GM23338 (cell line): Measurements from ENCODE around the gene MALRD1. TPM values are rescaled to one million over a fixed set of nuclear protein-coding genes. Genes with fewer than 3 reads are reported as not detected.

Experiments used
- ATAC-seq: fragments of 200-7000 bp; cut with Tn5 transposase; 3 replicates; pipeline ENCODE4 v1.9.1; 2020
- DNase-seq: peaks from one replicate; pipeline ENCODE4 v3.0.0-alpha.2; 2015; ENCODE audit warnings: low spot score
- H2AFZ ChIP-seq: fragments of 200-600 bp; sonication (generic); 2 replicates; pipeline ENCODE4 v1.8.0; 2016; ENCODE audit warnings: antibody characterized with exemption, mild to moderate bottlenecking, moderate library complexity
- H3F3A ChIP-seq: fragments of 200-600 bp; sonication (generic); replicated peaks from 2 replicates; pipeline ENCODE4 v1.8.0; 2017; ENCODE audit warnings: antibody characterized with exemption, mixed run types, low read depth
- H3K27ac ChIP-seq: fragments of 200-600 bp; sonication (generic); 2 replicates; pipeline ENCODE4 v1.6.1; 2016; ENCODE audit warnings: low read depth
- H3K27me3 ChIP-seq: fragments of 200-600 bp; sonication (generic); 2 replicates; pipeline ENCODE4 v1.8.0; 2016; ENCODE audit warnings: mild to moderate bottlenecking, mixed run types, moderate library complexity; ENCODE audit not compliant: insufficient read depth
- H3K36me3 ChIP-seq: fragments of 200-600 bp; sonication (generic); 2 replicates; pipeline ENCODE4 v1.8.0; 2016; ENCODE audit warnings: mild to moderate bottlenecking; ENCODE audit not compliant: insufficient read depth
- H3K4me1 ChIP-seq: fragments of 200-600 bp; sonication (generic); 2 replicates; pipeline ENCODE4 v1.8.0; 2016; ENCODE audit warnings: mild to moderate bottlenecking, moderate library complexity; ENCODE audit not compliant: insufficient read depth
- H3K4me2 ChIP-seq: fragments of 200-600 bp; sonication (generic); 2 replicates; pipeline ENCODE4 v1.7.1; 2017; ENCODE audit warnings: mixed run types
- H3K4me3 ChIP-seq: fragments of 200-600 bp; sonication (generic); 2 replicates; pipeline ENCODE4 v1.6.1; 2016; ENCODE audit warnings: mixed run types
- H3K79me2 ChIP-seq: fragments of 200-600 bp; sonication (generic); replicated peaks from 2 replicates; pipeline ENCODE4 v1.8.0; 2017; ENCODE audit warnings: mild to moderate bottlenecking; ENCODE audit not compliant: insufficient read depth
- H3K9me2 ChIP-seq: fragments of 200-600 bp; sonication (generic); 2 replicates; pipeline ENCODE4 v1.8.0; 2017; ENCODE audit not compliant: insufficient read depth
- H4K20me1 ChIP-seq: fragments of 200-600 bp; sonication (generic); replicated peaks from 2 replicates; pipeline ENCODE4 v1.8.0; 2017; ENCODE audit warnings: mild to moderate bottlenecking; ENCODE audit not compliant: insufficient read depth
- H3K27ac Mint-ChIP-seq: 2 replicates; pipeline ENCODE4 v1.8.0; 2020; ENCODE audit warnings: inconsistent platforms, mild to moderate bottlenecking, moderate library complexity, mixed read lengths
- H3K27me3 Mint-ChIP-seq: 3 replicates; pipeline ENCODE4 v1.8.0; 2022; ENCODE audit warnings: low read depth, mild to moderate bottlenecking, moderate library complexity, mixed read lengths, inconsistent platforms; ENCODE audit not compliant: insufficient read depth, poor library complexity
- H3K36me3 Mint-ChIP-seq: 3 replicates; pipeline ENCODE4 v1.8.0; 2021; ENCODE audit warnings: low read depth, mild to moderate bottlenecking, inconsistent platforms, moderate library complexity, mixed read lengths
- H3K4me1 Mint-ChIP-seq: 3 replicates; pipeline ENCODE4 v1.8.0; 2020; ENCODE audit warnings: mild to moderate bottlenecking, inconsistent platforms, mixed read lengths
- H3K4me3 Mint-ChIP-seq: 3 replicates; pipeline ENCODE4 v1.8.0; 2021; ENCODE audit warnings: moderate library complexity, mild to moderate bottlenecking, inconsistent platforms, mixed read lengths
- H3K9me3 Mint-ChIP-seq: 3 replicates; pipeline ENCODE4 v1.8.0; 2020; ENCODE audit warnings: moderate library complexity, mild to moderate bottlenecking, inconsistent platforms, mixed read lengths
- CREB1 ChIP-seq: fragments of 250-450 bp; sonication (Bioruptor Pico); IDR thresholded peaks from 2 replicates; pipeline ENCODE4 v1.5.0; 2020; ENCODE audit warnings: low read depth, mild to moderate bottlenecking, moderate library complexity
- CTCF ChIP-seq, 2 experiments: fragments of 200-600 bp in 1 of 2; sonication (generic) in 1 of 2; conservative IDR thresholded peaks; 2 replicates each; pipeline versions ENCODE4 v1.5.1 to v1.6.1; 2016 to 2017; ENCODE audit warnings: antibody characterized with exemption in 2 of 2, low read depth in 2 of 2, mild to moderate bottlenecking in 2 of 2, moderate library complexity in 1 of 2
- EZH2 ChIP-seq: fragments of 200-600 bp; sonication (generic); IDR thresholded peaks from one replicate; pipeline ENCODE4 v1.8.0; 2017; ENCODE audit warnings: antibody characterized with exemption, mild to moderate bottlenecking, low read depth; ENCODE audit not compliant: unreplicated experiment
- JUNB ChIP-seq: IDR thresholded peaks from one replicate; pipeline ENCODE4 v1.6.1; 2016; ENCODE audit warnings: antibody characterized with exemption; ENCODE audit not compliant: unreplicated experiment
- NANOG ChIP-seq: IDR thresholded peaks from 2 replicates; pipeline ENCODE4 v1.6.1; 2016; ENCODE audit warnings: antibody characterized with exemption, borderline replicate concordance
- REST ChIP-seq: IDR thresholded peaks from one replicate; pipeline ENCODE4 v1.6.1; 2018; ENCODE audit warnings: antibody characterized with exemption; ENCODE audit not compliant: unreplicated experiment
- STAT1 ChIP-seq: IDR thresholded peaks from one replicate; pipeline ENCODE4 v1.6.1; 2016; ENCODE audit warnings: antibody characterized with exemption; ENCODE audit not compliant: unreplicated experiment
- ZNF114 ChIP-seq: fragments of 250-450 bp; sonication (Bioruptor Pico); IDR thresholded peaks from 2 replicates; pipeline ENCODE4 v1.5.0; 2020; ENCODE audit warnings: mild to moderate bottlenecking, moderate library complexity
- ZNF331 ChIP-seq: fragments of 250-450 bp; sonication (Bioruptor Pico); IDR thresholded peaks from 2 replicates; pipeline ENCODE4 v1.5.0; 2020; ENCODE audit warnings: low read depth, mild to moderate bottlenecking, moderate library complexity
- polyA plus RNA-seq: library from polyadenylated mRNA; unstranded; fragments of >200 nt; fragmentation: Nextera tagmentation; extraction: Ambion mirVana; gene quantifications from 2 replicates; pipeline ENCODE4 v1.2.1, GENCODE V29; 2016
- total RNA-seq: library from RNA; depleted of rRNA; stranded (reverse); fragments of >200 nt; shearing (Covaris generic); gene quantifications from 2 replicates; pipeline ENCODE4 v1.2.3, GENCODE V29; 2014

Gene MALRD1
- total and polyA plus RNA-seq, 2 experiments from 2014 or later, result 0.42 to 1.9 TPM

- TF ChIP-seq ZNF331 (CRISPR knock-in tag) (no peak), ZNF114 (CRISPR knock-in tag) (no peak), CTCF (conservative IDR thresholded peaks at IDR 0.05; ENCODE audit: low read depth in 2 of 2) (no peak), REST (no peak), STAT1 (no peak), CREB1 (CRISPR knock-in tag) (no peak), EZH2 (no peak), JUNB (no peak)
Measured at GRCh38 chr10:19164461-19164860, 115.9 kb downstream of the MALRD1 start (continued).

- Histone ChIP-seq H3F3A (no peaks in the 10 kb centered on the region), H3K4me3 (no peak overlapping the region), H4K20me1 (no peaks in the 10 kb centered on the region), H3K27ac (no peak overlapping the region), H3K36me3 (no peaks in the 10 kb centered on the region), H3K4me2 (no peak overlapping the region), H3K27me3 (no peaks in the 10 kb centered on the region), H3K9me2 (no peaks in the 10 kb centered on the region), H3K4me1 (0 out of 2 replicates have a peak, but pooled peaks cover 5% of the 10 kb centered on the region), H2AFZ (peak overlapping the region; percentile 44; the same call in 1 of the 2 replicates), H3K79me2 (no peaks in the 10 kb centered on the region)
- Mint-ChIP-seq H3K27ac (no peak overlapping the region), H3K36me3 (no peaks in the 10 kb centered on the region), H3K4me1 (peaks cover 3% of the 10 kb centered on the region; the same call in 2 of the 3 replicates), H3K9me3 (no peaks in the 10 kb centered on the region), H3K4me3 (no peak overlapping the region), H3K27me3 (no peaks in the 10 kb centered on the region)
- peak; percentile 76 for DNase-seq
- TF ChIP-seq CTCF (conservative IDR thresholded peaks at IDR 0.05; ENCODE audit: low read depth in 2 of 2) (peak; percentile 64 to 73), NANOG (no peak)
- peak; percentile 95 for ATAC-seq
Measured at GRCh38 chr10:19168584-19168983, 120.0 kb downstream of the MALRD1 start.
